CD14-positive monocyte (primary cell): ENCODE measurements around the gene CSMD2. TPM values are rescaled to one million over a fixed set of nuclear protein-coding genes. Genes with fewer than 3 reads are reported as not detected.

Source experiments
- DNase-seq, 3 donors: peaks; one replicate each; pipeline ENCODE4 v3.0.0-alpha.2; 2011 to 2022
- H2AFZ ChIP-seq: 2 replicates; pipeline ENCODE4 v1.6.0; 2012; ENCODE audit warnings: mild to moderate bottlenecking, low read depth, low read length, inconsistent platforms; ENCODE audit not compliant: insufficient read depth, poor library complexity, severe bottlenecking
- H3K27ac ChIP-seq, 2 donors: 1 replicate in 1 of 2; 2 replicates in 1 of 2; pipeline ENCODE4 v1.5.1; 2012 to 2013; ENCODE audit warnings: low read length in 2 of 2, control low read depth in 1 of 2, inconsistent platforms in 1 of 2, low read depth in 1 of 2, mild to moderate bottlenecking in 1 of 2
- H3K27me3 ChIP-seq, 2 donors: one replicate each; pipeline versions ENCODE4 v1.6.0 to v1.6.1; 2011 to 2013; ENCODE audit warnings: low read length in 2 of 2; ENCODE audit not compliant: control insufficient read depth in 2 of 2, insufficient read depth in 2 of 2
- H3K36me3 ChIP-seq, 2 donors: replicated peaks in 1 of 2; 1 replicate in 1 of 2; 2 replicates in 1 of 2; pipeline versions ENCODE4 v1.5.1 to v1.6.1; 2012 to 2013; ENCODE audit warnings: low read length in 2 of 2, control low read depth in 1 of 2, inconsistent platforms in 1 of 2, mild to moderate bottlenecking in 1 of 2; ENCODE audit not compliant: insufficient read depth in 2 of 2, control insufficient read depth in 1 of 2
- H3K4me1 ChIP-seq, 2 donors: 1 replicate in 1 of 2; 2 replicates in 1 of 2; pipeline versions ENCODE4 v1.5.1 to v1.6.1; 2012 to 2013; ENCODE audit warnings: low read length in 2 of 2, control low read depth in 1 of 2, inconsistent platforms in 1 of 2, mild to moderate bottlenecking in 1 of 2, moderate library complexity in 1 of 2; ENCODE audit not compliant: insufficient read depth in 2 of 2, control insufficient read depth in 1 of 2
- H3K4me2 ChIP-seq: replicated peaks from 2 replicates; pipeline ENCODE3; 2012; ENCODE audit warnings: low read length, moderate library complexity, mild to moderate bottlenecking; ENCODE audit not compliant: poor library complexity, severe bottlenecking; ENCODE audit errors: extremely low read depth
- H3K4me3 ChIP-seq, 3 experiments: fragments of 200-600 bp in 1 of 3; sonication (generic) in 1 of 3; replicated peaks in 1 of 3; 1 replicate in 2 of 3; 2 replicates in 1 of 3; pipeline ENCODE4 v1.5.1; 2011 to 2013; ENCODE audit warnings: low read length in 3 of 3, mild to moderate bottlenecking in 3 of 3, control low read depth in 2 of 3, low read depth in 2 of 3, inconsistent platforms in 1 of 3, moderate library complexity in 1 of 3
- H3K79me2 ChIP-seq: 2 replicates; pipeline ENCODE4 v1.6.0; 2012; ENCODE audit warnings: mild to moderate bottlenecking, control low read depth, inconsistent platforms, low read length, moderate library complexity; ENCODE audit not compliant: insufficient read depth
- H3K9ac ChIP-seq: 2 replicates; pipeline ENCODE4 v1.6.0; 2017; ENCODE audit warnings: low read length, mild to moderate bottlenecking; ENCODE audit not compliant: insufficient read depth, poor library complexity, severe bottlenecking
- H3K9me3 ChIP-seq, 2 donors: replicated peaks in 1 of 2; 1 replicate in 1 of 2; 2 replicates in 1 of 2; pipeline versions ENCODE4 v1.5.1 to v1.6.1; 2012 to 2013; ENCODE audit warnings: low read length in 2 of 2, control low read depth in 1 of 2; ENCODE audit not compliant: control insufficient read depth in 1 of 2, insufficient read depth in 1 of 2
- H4K20me1 ChIP-seq: 2 replicates; pipeline ENCODE4 v1.6.0; 2012; ENCODE audit warnings: mild to moderate bottlenecking, low read length, control low read depth, moderate library complexity; ENCODE audit not compliant: insufficient read depth
- H3K27ac Mint-ChIP-seq, 7 donors: one replicate each; pipeline ENCODE4 v1.8.0; 2020; ENCODE audit warnings: mild to moderate bottlenecking in 7 of 7, mixed read lengths in 7 of 7, moderate library complexity in 6 of 7, inconsistent platforms in 2 of 7
- H3K27me3 Mint-ChIP-seq, 3 donors: one replicate each; pipeline ENCODE4 v1.8.0; 2021 to 2022; ENCODE audit warnings: low read depth in 3 of 3, mild to moderate bottlenecking in 3 of 3, mixed read lengths in 3 of 3, moderate library complexity in 3 of 3, inconsistent platforms in 1 of 3
- H3K36me3 Mint-ChIP-seq, 2 donors: one replicate each; pipeline ENCODE4 v1.8.0; 2020; ENCODE audit warnings: mixed read lengths in 2 of 2, inconsistent platforms in 1 of 2, mild to moderate bottlenecking in 1 of 2
- H3K4me1 Mint-ChIP-seq: one replicate; pipeline ENCODE4 v1.8.0; 2020; ENCODE audit warnings: mild to moderate bottlenecking, mixed read lengths
- H3K4me3 Mint-ChIP-seq, 2 donors: one replicate each; pipeline ENCODE4 v1.8.0; 2020; ENCODE audit warnings: mild to moderate bottlenecking in 2 of 2, mixed read lengths in 2 of 2, moderate library complexity in 1 of 2
- H3K9me3 Mint-ChIP-seq, 7 donors: one replicate each; pipeline ENCODE4 v1.8.0; 2020 to 2022; ENCODE audit warnings: mixed read lengths in 7 of 7, mild to moderate bottlenecking in 6 of 7, moderate library complexity in 6 of 7, inconsistent platforms in 2 of 7
- CTCF ChIP-seq: fragments of 200-600 bp; IDR thresholded peaks from one replicate; pipeline ENCODE4 v1.8.0; 2022; ENCODE audit warnings: antibody characterized with exemption, mild to moderate bottlenecking
- WGBS: methylation state at CpG from one replicate; pipeline ENCODE4 v1.1.5; 2013; ENCODE audit warnings: missing lambda C conversion rate; ENCODE audit not compliant: insufficient coverage; 5-methylcytosine and 5-hydroxymethylcytosine counted together
- intact Hi-C, 2 donors: fragments of 100-400 bp; cut with micrococcal nuclease; formaldehyde crosslinking; loops; one replicate each; pipeline versions ENCODE4 v1.15.0 to v1.15.1; 2023
- polyA plus RNA-seq, 3 donors: library from polyadenylated mRNA; depleted of rRNA in 1 of 3; unstranded in 2 of 3; stranded (reverse) in 1 of 3; fragments of 300-500 nt in 2 of 3; fragments of >200 nt in 1 of 3; fragmentation: Illumina TruSeq in 2 of 3; gene quantifications; 1 replicate in 2 of 3; 2 replicates in 1 of 3; pipeline ENCODE4 v1.2.3, GENCODE V29; 2012 to 2021

CSMD2 gene
- polyA plus RNA-seq, 3 donors, result 0.04 TPM; not detected in 2

- no peak for TF ChIP-seq CTCF
- H3K4me3 ChIP-seq, result no peak overlapping the region
- DNase-seq, result no peak
- H3K36me3 ChIP-seq, result no peaks in the 10 kb centered on the region
- H3K27me3 Mint-ChIP-seq, result peaks cover 0 to 2% (median 2%) of the 10 kb centered on the region in 3 donors
- H4K20me1 ChIP-seq, result no peaks in the 10 kb centered on the region
- H3K4me1 ChIP-seq, result no peaks in the 10 kb centered on the region
- H3K36me3 Mint-ChIP-seq, result no peaks in the 10 kb centered on the region
- intact Hi-C loops, result no loop called here
- no peak overlapping the region for H3K27ac ChIP-seq
- no peak overlapping the region for H3K27ac Mint-ChIP-seq
- H3K79me2 ChIP-seq, result no peaks in the 10 kb centered on the region
- H3K9me3 ChIP-seq, result peaks cover 9 to 14% of the 10 kb centered on the region in 2 donors
- no peak overlapping the region for H2AFZ ChIP-seq
- no CpG with 5 or more reads among the region's 3 CpGs for WGBS
- H3K4me1 Mint-ChIP-seq, result no peaks in the 10 kb centered on the region
- H3K9ac ChIP-seq, result no peak overlapping the region
- no peak overlapping the region for H3K4me2 ChIP-seq
- H3K9me3 Mint-ChIP-seq, result peaks cover 0 to 13% (median 2%) of the 10 kb centered on the region in 7 donors
- no peaks in the 10 kb centered on the region for H3K27me3 ChIP-seq
- H3K4me3 Mint-ChIP-seq, result no peak overlapping the region
Observed at GRCh38 chr1:34050709-34051485, 114.1 kb downstream of the CSMD2 start.

GRCh38 chr1:34049994-34050393 is 115.0 kb downstream of the CSMD2 start:
- H3K4me3 Mint-ChIP-seq, result no peak overlapping the region
- Histone ChIP-seq H3K4me3 (no peak overlapping the region), H3K27ac (no peak overlapping the region), H3K79me2 (no peaks in the 10 kb centered on the region), H3K4me2 (no peak overlapping the region), H4K20me1 (no peaks in the 10 kb centered on the region), H3K9ac (no peak overlapping the region), H3K27me3 (no peaks in the 10 kb centered on the region), H3K36me3 (no peaks in the 10 kb centered on the region), H2AFZ (no peak overlapping the region), H3K4me1 (no peaks in the 10 kb centered on the region), H3K9me3 (peaks cover 9 to 14% of the 10 kb centered on the region in 2 donors)
- 71% methylated on average over 1 of the region's 1 CpG for WGBS
- H3K9me3 Mint-ChIP-seq, result peaks cover 0 to 13% (median 2%) of the 10 kb centered on the region in 7 donors
- no peaks in the 10 kb centered on the region for H3K36me3 Mint-ChIP-seq
- intact Hi-C loops, result no loop called here
- no peak for TF ChIP-seq CTCF
- no peak overlapping the region for H3K27ac Mint-ChIP-seq
- peaks cover 0 to 2% (median 2%) of the 10 kb centered on the region in 3 donors for H3K27me3 Mint-ChIP-seq
- DNase-seq, result no peak
- no peaks in the 10 kb centered on the region for H3K4me1 Mint-ChIP-seq
